ENCODE results near the gene TSEN15.

DNA sequence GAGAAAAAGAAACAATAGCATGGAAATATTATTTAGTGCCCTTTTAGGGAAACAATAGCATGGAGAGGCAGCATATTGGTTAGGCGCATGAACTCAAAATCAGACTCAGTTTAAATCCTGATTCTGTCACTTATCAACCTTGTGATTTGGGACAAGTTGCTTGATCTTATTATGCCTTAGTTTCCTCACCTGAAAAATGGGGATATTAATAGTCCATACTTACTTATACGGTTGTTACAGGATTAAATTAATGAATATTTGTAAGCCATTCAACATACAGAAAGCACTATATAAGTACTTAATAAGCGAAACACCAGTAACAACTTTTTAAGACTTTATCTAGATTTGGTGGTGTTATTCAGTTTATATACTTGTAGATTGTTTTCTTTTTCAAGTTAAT is 1.2 kb downstream of the TSEN15 start:
- TF ChIP-seq, protein P1, sequence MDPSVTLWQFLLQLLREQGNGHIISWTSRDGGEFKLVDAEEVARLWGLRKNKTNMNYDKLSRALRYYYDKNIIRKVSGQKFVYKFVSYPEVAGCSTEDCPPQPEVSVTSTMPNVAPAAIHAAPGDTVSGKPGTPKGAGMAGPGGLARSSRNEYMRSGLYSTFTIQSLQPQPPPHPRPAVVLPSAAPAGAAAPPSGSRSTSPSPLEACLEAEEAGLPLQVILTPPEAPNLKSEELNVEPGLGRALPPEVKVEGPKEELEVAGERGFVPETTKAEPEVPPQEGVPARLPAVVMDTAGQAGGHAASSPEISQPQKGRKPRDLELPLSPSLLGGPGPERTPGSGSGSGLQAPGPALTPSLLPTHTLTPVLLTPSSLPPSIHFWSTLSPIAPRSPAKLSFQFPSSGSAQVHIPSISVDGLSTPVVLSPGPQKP (IDR thresholded peaks at IDR 0.05; ENCODE audit: low read depth, low read length), result no peak
- TF ChIP-seq RELA (IDR thresholded peaks at IDR 0.05; ENCODE audit: borderline replicate concordance, partially characterized antibody) (no peak), CTCF (IDR thresholded peaks at IDR 0.05 in 2 of 3, conservative IDR thresholded peaks at IDR 0.05 in 1 of 3; ENCODE audit: control insufficient read depth in 2 of 3, extremely low read depth in 1 of 3, insufficient read depth in 1 of 3, low read depth in 3 of 3, low read length in 3 of 3) (no peak), NFYB (IDR thresholded peaks at IDR 0.05; ENCODE audit: insufficient read depth, low read depth, low read length) (no peak), SP1 (IDR thresholded peaks at IDR 0.05; ENCODE audit: low read depth, low read length) (no peak), TCF7 (IDR thresholded peaks at IDR 0.05; ENCODE audit: borderline replicate concordance) (no peak), ZNF217 (IDR thresholded peaks at IDR 0.05) (no peak), FOXM1 (IDR thresholded peaks at IDR 0.05; ENCODE audit: low read depth, low read length) (no peak), GABPA (IDR thresholded peaks at IDR 0.05; ENCODE audit: low read depth) (no peak), RFX5 (IDR thresholded peaks at IDR 0.05; ENCODE audit: low read depth, low read length) (no peak), HDAC2 (IDR thresholded peaks at IDR 0.05) (no peak), HDAC6 (IDR thresholded peaks at IDR 0.05; ENCODE audit: unreplicated experiment) (no peak), BCL11A (IDR thresholded peaks at IDR 0.05; ENCODE audit: low read depth, low read length) (no peak)
- TF ChIP-seq, protein P2, sequence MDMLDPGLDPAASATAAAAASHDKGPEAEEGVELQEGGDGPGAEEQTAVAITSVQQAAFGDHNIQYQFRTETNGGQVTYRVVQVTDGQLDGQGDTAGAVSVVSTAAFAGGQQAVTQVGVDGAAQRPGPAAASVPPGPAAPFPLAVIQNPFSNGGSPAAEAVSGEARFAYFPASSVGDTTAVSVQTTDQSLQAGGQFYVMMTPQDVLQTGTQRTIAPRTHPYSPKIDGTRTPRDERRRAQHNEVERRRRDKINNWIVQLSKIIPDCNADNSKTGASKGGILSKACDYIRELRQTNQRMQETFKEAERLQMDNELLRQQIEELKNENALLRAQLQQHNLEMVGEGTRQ (IDR thresholded peaks at IDR 0.05; ENCODE audit: borderline replicate concordance, low read depth, low read length), result no peak
